K562 (cell line): ENCODE measurements around the gene RIN3.

ENCODE experiments used
- ATF3 ChIP-seq, 2 experiments: fragments of 450-650 bp in 1 of 2; sonication (generic) in 1 of 2; formaldehyde crosslinking in 1 of 2; IDR thresholded peaks in 1 of 2; conservative IDR thresholded peaks in 1 of 2; 2 replicates each; pipeline versions ENCODE4 v1.6.1 to v1.8.1; 2016 to 2023; ENCODE audit warnings: mild to moderate bottlenecking in 2 of 2, moderate library complexity in 2 of 2, inconsistent platforms in 1 of 2, missing genetic modification reagents in 1 of 2
- BRF1 ChIP-seq: IDR thresholded peaks from 3 replicates; pipeline ENCODE4 v1.6.1; 2011; ENCODE audit warnings: borderline replicate concordance, mild to moderate bottlenecking; ENCODE audit not compliant: insufficient read length; ENCODE audit errors: extremely low read depth
- CHD1 ChIP-seq: fragments of 200-600 bp; sonication (generic); IDR thresholded peaks from one replicate; pipeline ENCODE4 v1.6.1; 2012; ENCODE audit warnings: mild to moderate bottlenecking, moderate library complexity, low read length, inconsistent platforms
- CTCF ChIP-seq, 3 experiments: IDR thresholded peaks in 2 of 3; conservative IDR thresholded peaks in 1 of 3; 2 replicates each; pipeline ENCODE4 v1.5.1; 2011 to 2012; ENCODE audit warnings: low read length in 3 of 3, mild to moderate bottlenecking in 3 of 3, control low read depth in 2 of 3, improper control_type of control experiment in 1 of 3, inconsistent platforms in 1 of 3, low read depth in 1 of 3, mixed read lengths in 1 of 3, moderate library complexity in 1 of 3; ENCODE audit not compliant: insufficient read depth in 2 of 3
- EZH2 ChIP-seq: IDR thresholded peaks from 2 replicates; pipeline ENCODE4 v1.6.1; 2012; ENCODE audit warnings: low read depth, mild to moderate bottlenecking, inconsistent platforms, low read length, borderline replicate concordance
- JUND ChIP-seq, 2 experiments: IDR thresholded peaks; 2 replicates in 1 of 2; 3 replicates in 1 of 2; pipeline ENCODE4 v1.6.1; 2011; ENCODE audit warnings: borderline replicate concordance in 2 of 2, low read depth in 2 of 2, low read length in 2 of 2, improper control_type of control experiment in 1 of 2, missing biosample characterization in 1 of 2, missing genetic modification characterization in 1 of 2, missing genetic modification reagents in 1 of 2
- KDM2B ChIP-seq: fragments of 250-450 bp; sonication (Bioruptor Pico); IDR thresholded peaks from 2 replicates; pipeline ENCODE4 v1.8.0; 2021; ENCODE audit warnings: mild to moderate bottlenecking, moderate library complexity
- NBN ChIP-seq: fragments of 450-650 bp; IDR thresholded peaks from 2 replicates; pipeline ENCODE4 v1.6.1; 2016; ENCODE audit warnings: low read depth, mild to moderate bottlenecking
- NR2C2 ChIP-seq, 2 experiments: fragments of 200-800 bp in 1 of 2; sonication (Bioruptor generic) in 1 of 2; sonication (generic) in 1 of 2; formaldehyde crosslinking in 1 of 2; IDR thresholded peaks; 2 replicates each; pipeline versions ENCODE4 v1.6.1 to v1.8.0; 2016 to 2022; ENCODE audit warnings: mild to moderate bottlenecking in 1 of 2, missing compliant biosample characterization in 1 of 2, missing genetic modification characterization in 1 of 2, missing genetic modification reagents in 1 of 2
- TCF7L2 ChIP-seq: fragments of 150-350 bp; IDR thresholded peaks from 2 replicates; pipeline ENCODE4 v1.6.1; 2016; ENCODE audit warnings: low read depth, mild to moderate bottlenecking, low read length, moderate library complexity
- ZBTB11 ChIP-seq, 3 experiments: fragments of 200-800 bp in 1 of 3; fragments of 250-450 bp in 1 of 3; fragments of 450-650 bp in 1 of 3; sonication (Bioruptor Pico) in 1 of 3; sonication (Bioruptor generic) in 1 of 3; formaldehyde crosslinking in 1 of 3; IDR thresholded peaks; 2 replicates each; pipeline versions ENCODE4 v1.6.1 to v1.8.0; 2016 to 2022; ENCODE audit warnings: mild to moderate bottlenecking in 2 of 3, missing genetic modification characterization in 2 of 3, missing compliant biosample characterization in 1 of 3, moderate library complexity in 1 of 3

- TF ChIP-seq TCF7L2 (no peak), BRF1 (no peak), KDM2B (CRISPR knock-in tag) (no peak), JUND (IDR thresholded peaks at IDR 0.05; ENCODE audit: borderline replicate concordance, low read depth, low read length) (no peak), JUND (tag; IDR thresholded peaks at IDR 0.05; ENCODE audit: borderline replicate concordance, low read depth, low read length) (no peak), EZH2 (no peak), CHD1 (no peak), ZBTB11 (CRISPR knock-in tag; IDR thresholded peaks at IDR 0.05) (no peak), CTCF (IDR thresholded peaks at IDR 0.05 in 2 of 3, conservative IDR thresholded peaks at IDR 0.05 in 1 of 3; ENCODE audit: insufficient read depth in 2 of 3, low read depth in 1 of 3, low read length in 3 of 3) (no peak), NBN (no peak), ATF3 (IDR thresholded peaks at IDR 0.05) (no peak), ATF3 (CRISPR knock-in tag; conservative IDR thresholded peaks at IDR 0.05) (no peak), NR2C2 (CRISPR knock-in tag; IDR thresholded peaks at IDR 0.05) (no peak), NR2C2 (tag; IDR thresholded peaks at IDR 0.05) (no peak)
Observed at GRCh38 chr14:92493492-92493891, 20.1 kb upstream of the RIN3 start.
